T1000 (cell line): ENCODE results near the gene GALNT10.

Source experiments
- DNase-seq: peaks from one replicate; lab custom pipeline; 2025; ENCODE audit warnings: mixed read lengths; lab: John Stamatoyannopoulos, UW

The GALNT10 gene

DNA sequence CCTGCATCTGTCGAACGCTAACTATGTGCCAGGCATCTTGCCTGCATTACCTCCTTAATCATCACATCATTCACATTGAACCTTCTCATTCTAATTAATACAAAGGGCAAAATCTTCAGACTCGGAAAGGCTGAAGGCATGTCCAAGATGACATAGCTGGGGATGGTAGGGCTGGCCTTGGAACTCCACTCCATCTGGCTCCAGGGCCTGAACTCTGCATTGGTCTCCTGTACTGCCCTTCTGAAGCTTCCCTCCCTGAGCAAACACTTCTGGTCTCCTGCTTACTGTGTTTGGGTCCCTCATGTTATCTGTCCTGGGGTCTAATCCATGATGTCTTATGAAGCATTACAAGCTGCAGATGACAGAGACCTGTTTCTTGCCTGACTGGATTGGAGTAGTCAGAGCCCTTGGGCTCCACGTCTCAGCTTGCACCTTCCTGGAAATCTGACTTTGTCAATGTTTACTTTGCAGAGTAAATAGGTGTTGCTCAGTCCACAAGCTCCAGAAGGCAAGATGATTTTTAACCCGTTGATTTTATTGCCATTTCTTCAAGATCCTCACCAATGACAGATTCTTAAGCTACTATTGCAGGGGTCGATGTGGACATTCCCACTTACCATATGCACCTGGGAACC is 106.1 kb downstream of the GALNT10 start:
- no peak for DNase-seq

- DNase-seq, result no peak
Observed at GRCh38 chr5:154298065-154298464, 107.5 kb downstream of the GALNT10 start.

DNA sequence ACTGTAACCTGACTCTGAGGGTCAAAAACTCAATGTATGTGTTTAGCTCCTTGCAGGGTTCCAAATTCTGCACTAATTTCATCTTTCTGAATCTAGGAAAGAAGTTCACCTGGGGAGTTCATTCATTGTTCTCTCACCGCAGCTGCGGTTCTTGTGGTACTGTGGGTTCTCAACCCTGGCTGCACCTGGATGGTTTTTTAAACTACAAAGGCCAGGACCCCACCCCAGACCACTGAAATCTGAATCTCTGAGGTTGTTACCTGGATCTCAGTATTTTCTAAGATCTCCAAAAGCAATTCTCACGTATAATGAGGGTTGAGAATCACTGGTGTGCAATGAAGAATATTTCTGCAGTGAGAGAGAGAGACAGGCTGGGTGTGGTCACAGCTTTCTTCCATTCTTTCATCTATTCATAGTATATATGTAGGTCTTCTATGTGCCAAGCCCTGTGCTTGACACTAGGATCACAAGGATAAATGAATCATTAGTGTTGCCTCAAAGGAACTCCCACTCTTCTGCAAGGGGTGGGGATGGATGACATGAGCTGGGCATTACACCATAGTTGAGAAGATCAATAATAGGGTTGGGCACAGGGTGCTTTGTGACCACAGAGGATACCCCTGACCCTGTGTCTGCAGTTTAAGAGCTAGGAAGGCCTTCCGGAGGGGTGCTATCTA is 109.8 kb downstream of the GALNT10 start:
- DNase-seq, result no peak

DNA sequence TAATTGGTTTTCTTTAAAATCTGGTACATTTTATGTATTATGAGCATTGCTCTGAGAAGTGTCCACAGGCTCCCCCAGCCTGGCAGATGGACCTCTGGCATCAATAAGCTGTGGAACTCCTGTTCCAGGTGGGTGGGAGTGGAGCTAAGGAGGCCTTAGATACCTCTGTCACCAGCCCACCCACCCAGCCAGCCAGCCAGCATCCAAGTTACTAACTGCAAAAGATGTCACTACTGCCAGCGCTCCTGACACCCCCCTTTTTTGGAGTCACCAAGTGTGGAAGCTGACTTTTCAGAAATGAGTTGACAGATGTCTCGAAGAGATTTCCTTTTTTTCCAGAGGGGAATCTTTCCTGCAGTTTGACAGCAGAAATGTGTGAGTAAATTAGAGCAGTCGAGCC is 111.2 kb downstream of the GALNT10 start:
- DNase-seq, result no peak

DNA sequence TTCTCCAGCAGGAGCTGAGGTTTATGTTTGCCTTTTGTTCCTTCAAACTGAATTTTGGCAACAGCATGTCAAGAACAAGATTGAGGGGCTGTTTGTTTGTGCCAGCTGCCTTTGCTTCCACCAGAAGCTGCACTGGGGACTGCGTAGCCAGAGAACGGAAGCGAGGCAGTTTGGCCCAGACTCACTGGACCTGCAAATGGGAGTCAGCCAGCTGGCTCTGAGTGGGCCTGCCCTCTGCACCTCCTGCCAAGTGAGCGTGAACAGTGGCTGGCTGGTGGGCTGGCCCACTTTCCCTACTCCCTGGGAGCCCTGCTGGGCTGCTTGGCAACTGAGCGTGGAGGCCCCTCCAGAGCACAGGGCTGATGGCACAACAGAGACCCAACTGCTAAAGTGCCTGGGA is 111.6 kb downstream of the GALNT10 start:
- DNase-seq, result no peak

DNA sequence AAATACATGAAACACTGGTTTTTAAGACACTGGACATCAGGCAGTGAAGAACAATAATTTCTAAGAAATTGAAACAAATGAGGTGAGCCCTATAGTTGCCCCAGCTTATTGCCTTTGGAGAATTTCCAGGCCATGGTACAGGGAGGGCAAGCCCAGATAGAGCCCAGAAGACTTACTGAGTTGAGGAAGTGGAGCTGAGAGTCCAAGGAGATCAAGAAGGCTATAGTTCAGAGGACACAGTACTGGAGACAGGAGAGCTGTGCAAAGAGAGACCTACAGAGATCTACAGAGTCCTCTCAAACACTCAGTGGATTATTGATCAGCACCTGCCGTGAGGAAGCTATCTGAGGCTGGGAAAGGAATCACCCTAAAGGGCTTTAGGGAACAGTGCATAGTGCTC is 112.6 kb downstream of the GALNT10 start:
- DNase-seq, result no peak

- DNase-seq, result peak; percentile 18
Observed at GRCh38 chr5:154308443-154309370, 118.2 kb downstream of the GALNT10 start.

DNA sequence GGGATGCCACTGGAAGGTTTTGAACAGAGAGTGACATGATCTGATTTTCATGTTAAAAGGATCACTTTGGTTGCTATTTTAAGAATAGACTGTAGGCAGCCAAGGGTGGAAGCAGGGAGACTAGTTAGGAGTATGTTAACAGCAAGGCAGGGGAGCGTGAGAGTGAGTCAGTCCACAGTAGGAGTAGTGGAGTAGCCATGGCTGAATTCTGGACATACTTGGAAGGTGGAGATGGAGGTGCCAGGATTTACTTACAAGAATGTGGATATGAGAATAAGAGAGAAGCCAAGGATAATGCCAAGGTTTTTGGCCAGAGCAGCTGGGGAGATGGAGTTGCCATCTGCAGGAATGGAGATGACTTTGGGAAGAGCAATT is 118.8 kb downstream of the GALNT10 start:
- no peak for DNase-seq

DNA sequence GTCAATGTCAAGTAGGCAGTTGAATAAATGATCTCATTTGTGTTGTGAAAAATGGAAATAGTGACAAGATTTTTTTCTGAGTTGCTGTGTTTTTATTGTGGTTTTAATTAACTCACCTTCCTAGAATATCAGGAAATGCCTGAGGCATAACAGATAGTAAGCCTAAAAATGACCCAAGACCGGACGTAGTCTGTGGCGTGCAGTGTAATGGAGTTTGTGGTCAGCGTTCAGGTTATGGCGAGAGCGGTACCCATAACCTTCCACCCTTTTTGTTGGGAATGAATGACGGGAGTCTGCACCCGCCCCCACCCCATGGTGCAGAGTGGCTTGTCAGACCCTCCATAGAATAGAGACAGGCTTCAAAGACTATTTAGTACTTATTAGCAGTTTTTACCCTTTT is 119.3 kb downstream of the GALNT10 start:
- no peak for DNase-seq

DNA sequence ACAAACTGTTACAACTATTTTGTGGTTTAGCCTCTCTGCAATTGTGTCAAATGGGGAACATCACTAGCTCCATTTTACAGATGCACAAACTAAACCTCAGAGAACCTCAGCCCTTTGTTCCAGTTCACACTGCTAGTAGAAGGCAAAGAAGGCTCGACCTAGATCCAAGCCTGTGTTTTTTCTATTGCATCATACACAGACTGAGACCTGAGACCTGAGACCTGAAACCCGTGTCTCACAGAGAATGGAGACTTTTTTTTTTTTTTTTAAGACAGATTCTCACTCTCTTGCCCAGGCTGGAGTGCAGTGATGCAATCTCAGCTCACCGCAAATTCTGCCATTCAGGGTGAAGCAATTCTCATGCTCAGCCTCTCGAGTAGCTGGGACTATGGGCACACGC is 120.8 kb downstream of the GALNT10 start:
- DNase-seq, result no peak

DNA sequence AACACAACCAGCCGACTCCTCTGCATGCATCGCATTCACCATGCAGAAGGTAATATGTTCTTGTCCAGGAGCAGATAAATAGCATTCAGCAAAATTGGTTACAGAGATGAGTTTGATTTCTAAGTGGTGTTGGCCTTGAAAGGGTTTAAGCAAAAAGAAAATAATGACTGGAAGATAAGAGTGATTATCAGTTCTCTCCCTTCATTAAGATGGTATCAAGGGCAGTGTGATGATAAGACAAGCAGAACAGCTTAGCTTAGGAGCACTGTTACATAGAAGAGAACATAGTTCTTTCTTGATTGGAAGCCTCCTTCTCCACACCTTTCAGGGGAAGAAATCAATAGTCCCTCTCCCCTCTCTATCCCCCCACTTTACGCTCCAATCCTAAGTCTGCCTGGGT is 121.5 kb downstream of the GALNT10 start:
- DNase-seq, result no peak

DNA sequence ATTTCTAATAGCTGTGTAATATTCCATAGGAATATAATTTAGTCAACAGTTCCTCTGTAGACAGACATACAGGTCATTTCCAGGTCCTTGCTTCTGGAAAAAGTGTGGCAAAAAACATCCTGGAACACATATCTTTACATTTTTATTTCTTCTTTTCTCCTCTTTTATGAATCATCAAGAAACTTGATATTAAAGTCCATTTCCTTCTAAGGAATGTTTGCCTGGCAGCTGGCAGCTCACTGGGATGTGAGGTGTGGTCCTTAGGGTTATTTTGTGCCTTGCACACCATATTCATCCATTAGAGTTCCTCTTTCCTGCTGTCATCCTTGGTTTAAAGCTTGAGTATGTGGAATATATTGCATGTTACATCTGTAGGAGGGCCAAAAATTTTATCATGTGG is 122.0 kb downstream of the GALNT10 start:
- no peak for DNase-seq

- DNase-seq, result no peak
Observed at GRCh38 chr5:154313360-154314017, 123.0 kb downstream of the GALNT10 start.

DNA sequence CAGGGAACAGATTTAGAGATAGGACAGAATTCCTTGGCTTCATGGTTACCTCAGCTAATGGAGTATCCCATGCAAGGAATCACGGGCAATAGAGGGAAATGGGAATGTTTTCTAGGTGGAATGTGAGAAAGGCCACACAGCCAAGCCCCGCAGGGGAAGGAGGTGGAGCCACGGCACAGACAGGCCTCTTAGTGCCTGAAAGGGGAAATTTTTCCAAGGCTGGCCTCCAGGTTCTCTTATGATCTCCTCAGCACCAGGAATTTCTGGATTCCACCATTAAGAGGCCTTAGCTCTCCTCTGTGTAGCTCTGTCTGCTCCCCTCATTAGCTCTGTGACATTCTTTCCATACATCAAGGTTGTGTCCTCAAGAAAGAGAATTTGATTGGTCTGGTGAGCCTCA is 124.7 kb downstream of the GALNT10 start:
- DNase-seq, result no peak

DNA sequence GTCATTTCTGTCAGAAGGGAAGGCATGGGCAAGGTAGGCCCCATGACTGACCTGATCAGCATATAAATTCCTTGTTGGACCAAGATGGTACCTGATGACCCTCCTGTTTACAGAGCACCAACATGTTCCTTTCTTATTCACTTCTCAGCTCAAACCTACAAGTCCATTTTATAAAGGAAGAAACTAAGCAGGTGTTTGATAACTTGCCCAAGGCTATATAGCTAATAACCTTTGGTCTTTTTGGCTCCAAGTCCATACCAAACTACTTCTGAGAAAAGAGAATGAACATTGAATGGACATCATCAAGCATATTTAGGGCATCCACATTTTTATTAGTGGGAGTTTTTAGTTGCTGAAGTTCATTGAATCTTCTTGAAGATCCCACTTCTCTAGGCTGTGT is 125.2 kb downstream of the GALNT10 start:
- DNase-seq, result no peak

DNA sequence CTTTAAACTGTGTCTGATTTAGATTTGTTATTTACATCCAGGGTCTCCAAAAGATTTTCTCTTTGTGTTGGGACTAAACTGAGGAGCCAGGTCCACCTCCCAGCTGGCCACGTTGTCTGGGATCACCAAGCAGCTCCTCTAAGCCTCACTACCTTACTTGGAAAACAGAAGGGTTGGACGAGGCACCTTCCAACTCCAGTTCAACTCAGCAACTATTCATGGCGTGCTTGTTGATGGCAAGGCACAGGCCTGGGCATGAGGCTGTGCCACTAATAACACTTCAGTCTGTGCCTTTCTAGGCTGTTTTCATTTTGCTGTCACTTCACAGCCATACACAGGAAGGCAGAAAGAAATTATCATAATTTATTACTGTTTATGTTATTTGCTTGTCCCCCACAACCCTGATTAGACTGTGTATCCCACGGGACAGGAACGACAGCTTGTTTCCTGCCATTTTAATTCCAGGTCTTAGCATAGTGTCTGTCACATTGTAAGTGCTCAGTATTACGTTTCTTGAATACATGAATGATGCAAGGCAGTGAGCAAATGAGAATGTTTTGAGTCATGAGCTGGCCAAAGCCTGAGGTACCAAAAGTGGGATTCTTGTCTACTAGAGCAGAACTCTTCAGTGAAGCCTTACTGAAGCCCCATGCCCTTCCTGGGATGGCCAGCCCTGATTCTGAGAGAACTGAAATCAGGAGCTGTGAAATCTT is 125.8 kb downstream of the GALNT10 start:
- DNase-seq, result no peak

- no peak for DNase-seq
Observed at GRCh38 chr5:154317916-154318315, 127.4 kb downstream of the GALNT10 start.

GRCh38 chr5:154318691-154319090 is 128.2 kb downstream of the GALNT10 start:
- DNase-seq, result no peak

DNA sequence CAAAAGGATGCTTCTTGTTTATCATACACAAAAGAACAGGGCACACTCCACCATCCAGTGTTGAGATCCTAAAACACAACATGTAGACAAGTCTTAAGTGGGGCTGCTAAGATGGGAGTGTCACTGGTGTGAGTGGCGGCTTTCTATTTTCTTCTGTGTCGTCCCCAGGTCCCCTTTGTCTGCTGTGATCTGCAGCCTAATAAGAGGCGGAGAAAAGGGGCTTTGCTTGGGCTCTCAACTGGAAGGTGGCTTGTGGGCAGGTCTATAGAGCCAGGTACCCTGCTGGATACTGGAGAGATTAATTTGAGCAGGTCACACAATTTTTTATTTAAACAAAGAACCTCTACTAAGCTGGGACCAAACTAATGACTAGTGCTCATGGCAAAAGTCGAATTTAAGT is 129.2 kb downstream of the GALNT10 start:
- no peak for DNase-seq

- DNase-seq, result no peak
Observed at GRCh38 chr5:154320224-154321089, 129.9 kb downstream of the GALNT10 start.

GRCh38 chr5:154321546-154321945 is 131.0 kb downstream of the GALNT10 start:
- no peak for DNase-seq
